GM18867 (cell line): Measurements from ENCODE around the gene LHPP.

Experiments
- ATAC-seq: cut with Tn5 transposase; IDR thresholded peaks from one replicate; pipeline ENCODE4 v1.9.1; 2021; ENCODE audit warnings: mild to moderate bottlenecking, moderate library complexity; ENCODE audit not compliant: unreplicated experiment

LHPP gene

DNA sequence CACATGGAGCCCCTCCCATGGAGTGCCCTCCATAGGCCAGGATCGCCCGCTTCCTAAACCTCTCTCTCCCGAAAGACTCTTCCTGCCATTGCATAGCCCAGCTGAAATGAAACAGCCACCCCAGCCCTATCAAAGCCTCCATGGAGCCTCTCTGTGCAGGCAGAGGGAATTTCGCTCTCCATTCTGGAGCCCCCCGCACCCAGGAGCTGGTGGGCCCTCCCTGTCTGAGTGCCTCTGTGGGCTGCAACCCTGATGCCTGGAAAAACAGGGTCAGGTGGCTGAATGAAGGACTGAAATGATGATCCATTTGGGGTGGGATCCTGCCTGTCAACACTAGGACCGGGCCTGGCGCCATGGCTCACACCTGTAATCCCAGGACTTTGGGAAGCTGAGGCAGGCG, 176.1 kb downstream of the LHPP start:
- ATAC-seq: no peak

GRCh38 chr10:124639206-124639605, 177.6 kb downstream of the LHPP start:
- ATAC-seq: no peak

DNA sequence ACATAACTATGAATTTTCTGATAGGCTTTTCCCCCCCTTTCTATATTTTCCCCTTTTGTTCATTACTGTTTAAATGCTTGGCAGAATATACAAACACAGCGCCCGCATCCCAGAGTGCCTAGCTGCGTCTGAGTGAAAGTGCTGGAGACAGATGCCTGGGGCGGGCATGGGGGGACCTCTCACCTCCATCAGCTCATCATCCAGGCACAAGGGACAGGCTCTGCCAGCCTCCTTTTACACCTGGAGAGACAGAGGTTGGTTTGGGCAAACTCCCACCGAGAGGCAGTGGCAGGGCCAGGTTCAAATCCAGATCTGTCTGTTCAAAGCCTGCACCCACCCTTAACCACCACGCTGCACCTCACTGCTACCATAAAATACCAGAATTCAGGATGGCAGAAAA, 178.0 kb downstream of the LHPP start:
- no peak for ATAC-seq

DNA sequence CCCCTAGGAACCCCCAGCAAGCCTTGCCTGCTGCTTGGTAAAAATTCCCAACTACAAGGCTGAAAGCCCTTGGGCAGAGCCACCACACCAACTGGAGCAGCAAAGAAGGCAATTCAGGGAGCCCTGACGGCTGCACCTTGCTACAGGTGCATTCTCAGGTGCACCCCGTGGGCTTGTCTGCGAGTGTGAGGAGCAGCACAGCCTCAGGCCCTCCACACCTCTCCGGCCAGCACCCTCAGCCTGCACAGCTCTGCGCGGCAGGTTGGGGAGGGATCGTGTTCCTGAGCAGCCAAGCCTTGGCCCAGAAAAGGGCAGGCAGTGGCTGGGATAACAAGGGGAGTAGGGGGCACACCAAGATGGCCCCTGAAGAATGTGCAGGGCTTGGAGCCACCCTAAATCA, 178.4 kb downstream of the LHPP start:
- no peak for ATAC-seq

DNA sequence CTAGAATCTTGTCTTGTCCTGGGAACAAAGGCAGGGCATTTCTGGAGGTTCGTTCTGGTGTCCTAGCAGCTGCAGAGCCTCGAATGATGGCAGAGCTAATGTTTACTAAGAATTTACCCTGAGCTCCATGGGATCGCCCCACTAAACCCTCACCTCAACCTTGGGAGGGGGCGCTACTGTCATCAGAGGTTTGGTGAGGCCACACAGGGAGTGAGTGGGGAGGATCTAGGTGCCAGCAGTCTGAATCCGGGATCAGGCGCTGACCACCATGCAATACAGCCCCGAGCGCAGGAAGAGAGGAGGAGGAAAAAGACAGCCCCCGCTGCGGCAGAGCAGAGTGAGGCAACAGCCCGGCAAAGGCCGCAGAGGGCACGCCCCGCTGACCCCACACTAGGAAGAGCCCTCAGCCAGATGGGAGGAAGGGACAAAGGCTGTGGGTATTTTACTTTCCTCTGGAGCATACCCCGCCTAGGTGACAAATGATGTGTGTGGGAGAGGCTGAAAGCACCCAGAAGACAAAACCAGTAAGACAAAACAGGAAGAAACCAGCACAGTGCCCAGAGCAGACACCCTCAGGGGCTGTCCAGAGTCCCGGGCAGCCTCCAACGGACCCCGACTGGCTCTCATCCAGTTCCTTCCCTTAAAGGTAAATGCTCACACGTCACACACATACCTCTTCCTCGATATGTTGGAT, 179.1 kb downstream of the LHPP start:
- peak; percentile 49 for ATAC-seq

GRCh38 chr10:124641282-124642087, 179.9 kb downstream of the LHPP start:
- peak; percentile 65 for ATAC-seq

- ATAC-seq: peak; percentile 22
These were observed 180.6 kb downstream of the LHPP start for GRCh38 chr10:124642088-124642710.

- ATAC-seq: no peak
These were observed 181.8 kb downstream of the LHPP start for GRCh38 chr10:124643330-124644009.

- ATAC-seq: no peak
These were observed 182.6 kb downstream of the LHPP start for GRCh38 chr10:124644236-124644635.

GRCh38 chr10:124644771-124645415, 183.3 kb downstream of the LHPP start:
- no peak for ATAC-seq

GRCh38 chr10:124645467-124646095, 184.0 kb downstream of the LHPP start:
- ATAC-seq: no peak

DNA sequence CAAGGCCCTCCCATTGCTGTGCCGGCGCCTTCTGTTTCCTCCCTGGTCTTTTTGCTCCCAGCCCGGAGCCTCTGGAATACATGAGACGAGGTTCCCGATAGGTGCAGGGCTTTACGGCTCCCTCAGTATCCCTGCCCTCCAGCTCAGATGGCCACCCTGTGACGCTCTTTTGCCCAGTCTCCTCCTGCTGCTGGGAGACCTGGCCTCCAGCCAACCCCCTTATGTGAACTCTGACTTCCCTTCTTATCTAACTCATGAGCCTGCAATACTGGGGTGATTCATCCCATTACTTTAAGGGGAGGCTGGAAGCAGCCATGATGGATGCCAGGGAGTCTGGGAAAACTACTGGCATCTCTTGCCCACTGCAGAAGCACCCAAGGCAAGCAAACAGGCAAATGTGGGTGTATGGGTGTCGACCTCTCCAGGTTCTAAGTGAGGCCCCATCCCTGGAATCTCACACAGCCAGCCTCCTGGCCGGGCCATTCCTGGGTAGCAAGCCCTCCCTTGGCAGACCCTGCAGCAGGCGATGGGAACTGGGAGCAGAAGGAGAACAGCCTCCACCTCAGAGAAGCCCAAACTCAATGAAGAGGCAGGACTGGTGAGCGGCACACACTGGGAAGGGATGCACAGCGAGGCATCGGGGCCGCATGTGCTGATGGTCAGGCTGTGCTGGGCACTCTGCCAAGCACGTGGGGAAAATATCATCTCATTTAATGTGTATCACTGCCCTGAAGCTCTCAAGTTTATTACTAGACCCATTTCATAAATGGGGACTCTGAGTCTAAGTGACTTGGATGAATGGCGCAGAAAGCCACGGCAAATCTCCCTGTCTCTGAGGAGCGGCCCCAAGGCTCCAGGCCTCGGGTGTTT, 185.1 kb downstream of the LHPP start:
- no peak for ATAC-seq

DNA sequence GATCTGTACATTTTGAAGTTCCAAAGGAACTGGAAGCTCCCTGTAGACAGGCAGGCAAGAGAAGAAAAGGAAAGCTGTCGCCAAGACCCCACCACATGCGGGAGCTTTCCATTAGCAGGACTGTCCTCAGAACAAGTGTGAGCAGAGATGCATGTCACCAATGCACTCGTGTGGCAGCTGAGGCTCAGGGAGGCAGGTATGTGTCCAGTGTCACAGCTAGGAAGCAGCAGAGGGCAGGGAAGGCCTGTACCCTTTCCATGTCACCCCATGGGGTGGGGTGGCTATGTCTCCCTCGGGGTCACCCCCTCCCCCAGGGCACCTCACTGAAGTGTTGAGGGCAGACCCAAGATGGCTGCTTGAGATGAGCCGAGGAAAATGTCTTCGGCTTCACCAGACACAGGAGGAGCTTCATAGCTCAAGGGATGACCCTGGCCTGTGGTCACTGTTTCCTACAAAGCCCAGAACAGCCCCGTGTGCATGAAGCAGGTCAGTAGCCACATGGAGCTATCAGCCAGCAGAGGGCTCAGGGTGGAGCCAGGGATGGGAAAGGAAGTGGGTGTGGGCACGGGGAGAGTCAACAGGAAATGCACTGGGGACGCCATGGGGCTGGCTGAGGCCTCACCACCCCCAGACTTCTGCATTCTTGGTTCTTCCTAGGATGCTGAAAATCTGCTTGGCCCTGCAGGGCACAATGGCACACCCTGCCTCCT, 186.0 kb downstream of the LHPP start:
- ATAC-seq: peak; percentile 56

GRCh38 chr10:124648131-124648475, 186.5 kb downstream of the LHPP start:
- no peak for ATAC-seq

- ATAC-seq: no peak
These were observed 187.1 kb downstream of the LHPP start for GRCh38 chr10:124648738-124649137.

- no peak for ATAC-seq
These were observed 187.6 kb downstream of the LHPP start for GRCh38 chr10:124649214-124649613.

- no peak for ATAC-seq
These were observed 188.6 kb downstream of the LHPP start for GRCh38 chr10:124650263-124650662.

- ATAC-seq: peak; percentile 37
These were observed 189.3 kb downstream of the LHPP start for GRCh38 chr10:124650820-124651401.
